Esophagus squamous epithelium (tissue), 5 donors: Measurements from ENCODE around the gene KRTAP16-1. TPM values are rescaled to one million over a fixed set of nuclear protein-coding genes. Genes with fewer than 3 reads are reported as not detected.
A peak's percentile ranks its signal among the peaks of the same experiment; 100 is the strongest.

Experiments
- DNase-seq: peaks from one replicate; lab custom pipeline; 2025; lab: John Stamatoyannopoulos, UW
- H3K27ac ChIP-seq, 4 donors: fragments of 200-600 bp; sonication (generic); one replicate each; pipeline ENCODE4 v1.5.1; 2016 to 2019; ENCODE audit warnings: mild to moderate bottlenecking in 1 of 4
- H3K27me3 ChIP-seq, 4 donors: fragments of 200-600 bp; sonication (generic); 1 replicate in 3 of 4; 2 replicates in 1 of 4; pipeline versions ENCODE4 v1.5.1 to v1.6.0; 2017 to 2021; ENCODE audit warnings: antibody characterized with exemption in 1 of 4
- H3K36me3 ChIP-seq, 3 donors: fragments of 200-600 bp; sonication (generic); one replicate each; pipeline ENCODE4 v1.5.1; 2016 to 2019
- H3K4me1 ChIP-seq, 3 donors: fragments of 200-600 bp; sonication (generic); one replicate each; pipeline ENCODE4 v1.5.1; 2017 to 2019
- H3K4me3 ChIP-seq, 4 donors: fragments of 200-600 bp; sonication (generic); 1 replicate in 3 of 4; 2 replicates in 1 of 4; pipeline ENCODE4 v1.5.1; 2016 to 2019; ENCODE audit warnings: mild to moderate bottlenecking in 2 of 4, moderate library complexity in 1 of 4
- H3K9me3 ChIP-seq, 3 donors: fragments of 200-600 bp; sonication (generic); one replicate each; pipeline ENCODE4 v1.5.1; 2016 to 2019
- POLR2A ChIP-seq, 4 donors: fragments of 450-650 bp; IDR thresholded peaks; one replicate each; pipeline ENCODE4 v1.6.1; 2017; ENCODE audit warnings: antibody characterized with exemption in 4 of 4, mild to moderate bottlenecking in 4 of 4, moderate library complexity in 3 of 4
- WGBS, 2 donors: methylation state at CpG; one replicate each; pipeline ENCODE4 v1.1.5; 2018; 5-methylcytosine and 5-hydroxymethylcytosine counted together
- intact Hi-C: fragments of 100-400 bp; cut with DNase I; formaldehyde crosslinking; loops from one replicate; pipeline ENCODE4 v1.15.0; 2022
- total RNA-seq, 4 donors: library from RNA; depleted of rRNA; stranded (reverse); fragments of >200 nt; gene quantifications; one replicate each; pipeline ENCODE4 v1.1.0, GENCODE V29; 2016
- TF ChIP-seq, protein P1 (sequence below), 6 experiments: fragments of 450-650 bp in 4 of 6; fragments of 200-600 bp in 2 of 6; sonication (generic) in 2 of 6; IDR thresholded peaks; one replicate each; pipeline ENCODE4 v1.5.1; 2016 to 2019; ENCODE audit warnings: antibody characterized with exemption in 6 of 6, mild to moderate bottlenecking in 4 of 6, moderate library complexity in 4 of 6
- donor health status: DM: yes; HTN: yes; CAD: no.

KRTAP16-1 gene
- total RNA-seq, 4 donors from 2014 or later, result not detected

- Histone ChIP-seq H3K9me3 (no peaks in the 10 kb centered on the region), H3K27ac (no peak overlapping the region), H3K4me3 (no peak overlapping the region), H3K27me3 (no peaks in the 10 kb centered on the region), H3K36me3 (no peaks in the 10 kb centered on the region), H3K4me1 (peaks cover 0 to 20% (median 0%) of the 10 kb centered on the region in 3 donors)
- intact Hi-C loops, result no loop called here
- no peak for DNase-seq
- TF ChIP-seq, protein P1, sequence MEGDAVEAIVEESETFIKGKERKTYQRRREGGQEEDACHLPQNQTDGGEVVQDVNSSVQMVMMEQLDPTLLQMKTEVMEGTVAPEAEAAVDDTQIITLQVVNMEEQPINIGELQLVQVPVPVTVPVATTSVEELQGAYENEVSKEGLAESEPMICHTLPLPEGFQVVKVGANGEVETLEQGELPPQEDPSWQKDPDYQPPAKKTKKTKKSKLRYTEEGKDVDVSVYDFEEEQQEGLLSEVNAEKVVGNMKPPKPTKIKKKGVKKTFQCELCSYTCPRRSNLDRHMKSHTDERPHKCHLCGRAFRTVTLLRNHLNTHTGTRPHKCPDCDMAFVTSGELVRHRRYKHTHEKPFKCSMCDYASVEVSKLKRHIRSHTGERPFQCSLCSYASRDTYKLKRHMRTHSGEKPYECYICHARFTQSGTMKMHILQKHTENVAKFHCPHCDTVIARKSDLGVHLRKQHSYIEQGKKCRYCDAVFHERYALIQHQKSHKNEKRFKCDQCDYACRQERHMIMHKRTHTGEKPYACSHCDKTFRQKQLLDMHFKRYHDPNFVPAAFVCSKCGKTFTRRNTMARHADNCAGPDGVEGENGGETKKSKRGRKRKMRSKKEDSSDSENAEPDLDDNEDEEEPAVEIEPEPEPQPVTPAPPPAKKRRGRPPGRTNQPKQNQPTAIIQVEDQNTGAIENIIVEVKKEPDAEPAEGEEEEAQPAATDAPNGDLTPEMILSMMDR (IDR thresholded peaks at IDR 0.05), result peak; percentile 32 to 77 (median 48)
- TF ChIP-seq POLR2A (IDR thresholded peaks at IDR 0.05), result no peak
- WGBS, 2 donors, result 42 to 51% methylated on average over 4 to 5 of the region's 13 CpGs
These were observed 20.3 kb upstream of the KRTAP16-1 start for GRCh38 chr17:41329279-41329948.

GRCh38 chr17:41328207-41328606 lies 19.1 kb upstream of the KRTAP16-1 start:
- no peak for DNase-seq
- intact Hi-C loops, result no loop called here

DNA sequence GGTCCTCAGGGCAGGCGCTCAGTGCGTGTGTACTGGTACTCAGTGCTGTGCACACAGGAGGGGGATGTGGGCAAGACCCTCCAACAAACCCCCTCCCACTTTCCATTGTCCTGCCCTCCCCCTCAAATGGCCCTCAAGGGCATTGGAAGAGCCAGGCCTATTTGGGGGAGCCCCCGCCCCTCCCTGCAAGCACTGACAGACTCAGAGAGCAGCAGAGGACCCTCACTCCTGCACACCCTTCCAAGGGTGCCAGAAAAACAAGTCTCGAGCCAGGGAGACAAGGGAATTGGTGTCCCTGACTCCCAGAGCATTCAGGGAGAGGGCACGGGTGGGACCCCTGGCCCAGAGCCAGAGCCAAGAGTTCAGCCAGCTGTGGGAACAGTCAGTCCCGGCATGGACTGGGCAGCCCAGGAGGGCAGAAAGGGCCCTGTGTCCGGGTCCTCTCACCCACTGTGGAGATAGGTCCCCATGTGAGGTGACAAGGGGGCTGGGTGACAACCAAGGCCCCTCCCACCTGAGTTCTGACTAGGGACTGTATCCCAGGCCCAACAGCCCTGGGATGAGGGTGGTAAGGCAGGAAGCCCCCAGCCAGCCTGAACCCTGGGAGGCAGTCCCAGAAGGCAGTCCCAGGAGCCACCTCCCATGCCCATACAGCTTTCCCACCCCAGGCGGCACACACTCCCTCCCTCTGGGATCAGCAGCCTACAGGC lies 18.5 kb upstream of the KRTAP16-1 start:
- Histone ChIP-seq H3K27ac (no peak overlapping the region), H3K9me3 (no peaks in the 10 kb centered on the region), H3K27me3 (no peaks in the 10 kb centered on the region), H3K36me3 (no peaks in the 10 kb centered on the region), H3K4me1 (peaks cover 0 to 26% (median 0%) of the 10 kb centered on the region in 3 donors), H3K4me3 (no peak overlapping the region)
- TF ChIP-seq POLR2A (IDR thresholded peaks at IDR 0.05), result no peak
- TF ChIP-seq, protein P1 (IDR thresholded peaks at IDR 0.05), result no peak
- DNase-seq, result no peak
- intact Hi-C loops, result no loop called here
- 94% methylated on average over 3 of the region's 8 CpGs; no CpG with 5 or more reads in 1 of the 2 donors for WGBS, 2 donors

More at GRCh38 chr17:41328207-41328606, 19.1 kb upstream of the KRTAP16-1 start:
- Histone ChIP-seq H3K27me3 (no peaks in the 10 kb centered on the region), H3K9me3 (no peaks in the 10 kb centered on the region), H3K36me3 (no peaks in the 10 kb centered on the region), H3K27ac (no peak overlapping the region), H3K4me3 (no peak overlapping the region), H3K4me1 (peaks cover 0 to 25% (median 0%) of the 10 kb centered on the region in 3 donors)
- TF ChIP-seq, protein P1 (IDR thresholded peaks at IDR 0.05), result no peak
- TF ChIP-seq POLR2A (IDR thresholded peaks at IDR 0.05), result no peak
- 100% methylated on average over 1 of the region's 7 CpGs; no CpG with 5 or more reads in 1 of the 2 donors for WGBS, 2 donors

DNA sequence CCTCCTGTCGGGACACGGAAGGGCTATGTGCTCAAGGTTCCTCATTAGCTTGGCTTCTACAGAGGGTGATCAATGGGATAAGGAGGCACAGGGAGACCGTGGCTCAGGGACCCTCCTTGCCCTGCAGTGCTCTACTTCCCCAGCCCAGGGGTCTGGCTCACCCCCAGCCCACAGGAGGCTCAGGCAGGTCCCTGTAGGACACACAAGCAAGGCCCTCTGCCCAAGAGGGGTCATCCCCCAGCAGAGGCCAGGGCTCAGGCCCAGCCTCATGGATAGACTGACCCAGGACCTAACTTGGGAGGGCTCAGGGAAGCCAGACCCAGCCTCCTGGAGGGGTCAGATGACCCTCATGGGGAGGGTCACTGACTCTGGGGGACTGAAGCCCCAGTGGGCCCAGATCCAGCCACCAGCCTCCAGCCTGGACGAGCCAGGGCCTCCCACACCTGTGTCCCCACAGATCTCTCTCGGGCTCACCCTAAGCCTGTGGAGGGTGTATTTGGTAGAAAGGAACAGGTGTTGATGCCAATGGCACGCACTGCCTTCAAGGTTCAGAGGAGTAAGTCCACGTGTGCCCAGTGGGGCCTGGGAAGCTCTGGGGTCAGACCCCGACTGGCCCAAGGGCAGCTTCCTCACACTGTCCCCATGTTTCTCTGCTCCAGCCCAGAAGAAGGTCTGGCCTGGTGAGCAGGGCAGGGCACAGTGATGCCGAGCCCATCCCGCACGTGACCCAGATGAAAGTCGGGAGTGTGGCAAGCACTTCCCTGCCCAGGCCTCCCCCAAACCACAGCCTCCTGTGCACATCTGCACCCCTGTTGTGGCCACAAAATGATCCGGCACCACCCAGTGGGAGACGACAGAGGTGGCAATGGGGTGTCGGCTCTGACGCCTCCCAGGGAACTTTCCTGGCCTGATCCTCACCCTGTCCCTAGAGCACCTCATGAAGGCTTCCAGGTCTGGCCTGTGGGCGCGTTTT lies 17.4 kb upstream of the KRTAP16-1 start:
- Histone ChIP-seq H3K4me1 (peaks cover 0 to 32% (median 0%) of the 10 kb centered on the region in 3 donors), H3K36me3 (no peaks in the 10 kb centered on the region), H3K27me3 (no peaks in the 10 kb centered on the region), H3K27ac (no peak overlapping the region), H3K9me3 (no peaks in the 10 kb centered on the region), H3K4me3 (no peak overlapping the region)
- 76 to 82% methylated on average over 3 to 8 of the region's 18 CpGs for WGBS, 2 donors
- intact Hi-C loops, result no loop called here
- DNase-seq, result no peak
- TF ChIP-seq, protein P1 (IDR thresholded peaks at IDR 0.05), result no peak
- no peak for TF ChIP-seq POLR2A (IDR thresholded peaks at IDR 0.05)
